IMR-90 (cell line): ENCODE results near the gene HS6ST2. TPM values are rescaled to one million over a fixed set of nuclear protein-coding genes. Genes with fewer than 3 reads are reported as not detected.
A peak's percentile ranks its signal among the peaks of the same experiment; 100 is the strongest.

Experiments used
- ATAC-seq: fragments of 200-7000 bp; cut with Tn5 transposase; 2 replicates; pipeline ENCODE4 v1.9.1; 2020; ENCODE audit warnings: low read depth, mild to moderate bottlenecking, moderate library complexity
- BruUV-seq: library from RNA; stranded (reverse); fragments of 400-500 nt; replicated peaks from 2 replicates; lab custom pipeline; 2021; lab: Mats Ljungman, UMichigan
- CTCF ChIA-PET: fragments of 300-600 bp; formaldehyde crosslinking; extraction: SDS; loops from one replicate; lab custom pipeline; 2021; ENCODE audit warnings: antibody characterized with exemption; lab: Yijun Ruan, JAX
- POLR2A ChIA-PET: fragments of 300-600 bp; sonication (Branson Sonifier 250); formaldehyde crosslinking; loops from one replicate; lab custom pipeline; 2022; ENCODE audit warnings: antibody characterized with exemption; ENCODE audit not compliant: unreplicated experiment; lab: Charles Lee
- DNase-seq: peaks from one replicate; pipeline ENCODE4 v3.0.0; 2013
- H2AFZ ChIP-seq: replicated peaks from 2 replicates; pipeline ENCODE3; 2013; ENCODE audit warnings: low read length, mild to moderate bottlenecking; ENCODE audit not compliant: poor library complexity
- H2AK5ac ChIP-seq: 2 replicates; pipeline ENCODE4 v1.6.1; 2013; ENCODE audit warnings: low read depth, low read length, inconsistent platforms
- H2AK9ac ChIP-seq: replicated peaks from 2 replicates; pipeline ENCODE3; 2013; ENCODE audit warnings: mild to moderate bottlenecking, low read depth, low read length, moderate library complexity; ENCODE audit not compliant: poor library complexity
- H2BK120ac ChIP-seq: 2 replicates; pipeline ENCODE4 v1.6.1; 2013; ENCODE audit warnings: low read depth, low read length, inconsistent platforms
- H2BK15ac ChIP-seq: 3 replicates; pipeline ENCODE4 v1.6.1; 2013; ENCODE audit warnings: low read depth, low read length, inconsistent platforms
- H2BK20ac ChIP-seq: 2 replicates; pipeline ENCODE4 v1.6.1; 2013; ENCODE audit warnings: low read depth, mild to moderate bottlenecking, inconsistent platforms, low read length, moderate library complexity
- H2BK5ac ChIP-seq: 2 replicates; pipeline ENCODE4 v1.6.1; 2013; ENCODE audit warnings: mild to moderate bottlenecking, low read depth, low read length, inconsistent platforms; ENCODE audit not compliant: poor library complexity, severe bottlenecking
- H3K14ac ChIP-seq: replicated peaks from 2 replicates; pipeline ENCODE4 v1.6.1; 2013; ENCODE audit warnings: low read depth, low read length, inconsistent platforms
- H3K18ac ChIP-seq: 2 replicates; pipeline ENCODE4 v1.6.1; 2013; ENCODE audit warnings: low read depth, low read length, control low read depth
- H3K23ac ChIP-seq: 2 replicates; pipeline ENCODE4 v1.6.1; 2013; ENCODE audit warnings: low read depth, low read length, inconsistent platforms
- H3K27ac ChIP-seq: 2 replicates; pipeline ENCODE4 v1.5.1; 2013; ENCODE audit warnings: mild to moderate bottlenecking, control low read depth, low read length; ENCODE audit not compliant: insufficient read depth
- H3K27me3 ChIP-seq: 2 replicates; pipeline ENCODE4 v1.6.1; 2013; ENCODE audit warnings: low read length; ENCODE audit not compliant: control insufficient read depth, insufficient read depth
- H3K36me3 ChIP-seq: 2 replicates; pipeline ENCODE4 v1.6.1; 2013; ENCODE audit warnings: low read length, mixed read lengths; ENCODE audit not compliant: control insufficient read depth, insufficient read depth
- H3K4ac ChIP-seq: 2 replicates; pipeline ENCODE4 v1.6.1; 2013; ENCODE audit warnings: low read depth, low read length, inconsistent platforms
- H3K4me1 ChIP-seq: 2 replicates; pipeline ENCODE4 v1.6.1; 2013; ENCODE audit warnings: low read length, mixed read lengths; ENCODE audit not compliant: control insufficient read depth, insufficient read depth
- H3K4me2 ChIP-seq: 2 replicates; pipeline ENCODE4 v1.6.1; 2013; ENCODE audit warnings: low read depth, mild to moderate bottlenecking, control low read depth, low read length, moderate library complexity
- H3K4me3 ChIP-seq: 2 replicates; pipeline ENCODE4 v1.5.1; 2013; ENCODE audit warnings: low read depth, mild to moderate bottlenecking, control low read depth, low read length, moderate library complexity; ENCODE audit not compliant: insufficient read depth
- H3K56ac ChIP-seq: 2 replicates; pipeline ENCODE4 v1.6.1; 2013; ENCODE audit warnings: low read length, inconsistent platforms; ENCODE audit not compliant: insufficient read depth; ENCODE audit errors: extremely low read depth
- H3K79me1 ChIP-seq, 2 experiments: 2 replicates each; pipeline ENCODE4 v1.6.1; 2013; ENCODE audit warnings: low read length in 2 of 2, inconsistent platforms in 1 of 2, low read depth in 1 of 2
- H3K9ac ChIP-seq: 2 replicates; pipeline ENCODE4 v1.6.1; 2013; ENCODE audit warnings: low read depth, low read length, control low read depth
- H3K9me1 ChIP-seq: 2 replicates; pipeline ENCODE4 v1.6.1; 2013; ENCODE audit warnings: low read length, inconsistent platforms; ENCODE audit not compliant: insufficient read depth
- H3K9me3 ChIP-seq: 2 replicates; pipeline ENCODE4 v1.6.1; 2013; ENCODE audit warnings: low read length; ENCODE audit not compliant: control insufficient read depth, insufficient read depth
- H4K20me1 ChIP-seq: 2 replicates; pipeline ENCODE4 v1.6.1; 2013; ENCODE audit warnings: low read length, inconsistent platforms; ENCODE audit not compliant: insufficient read depth
- H4K5ac ChIP-seq: 2 replicates; pipeline ENCODE4 v1.6.1; 2013; ENCODE audit warnings: mild to moderate bottlenecking, low read depth, low read length, control low read depth
- H4K8ac ChIP-seq, 2 experiments: 2 replicates each; pipeline ENCODE4 v1.6.1; 2013; ENCODE audit warnings: low read depth in 2 of 2, low read length in 2 of 2, control low read depth in 1 of 2, inconsistent platforms in 1 of 2
- H4K91ac ChIP-seq: 2 replicates; pipeline ENCODE4 v1.6.1; 2013; ENCODE audit warnings: low read depth, low read length, inconsistent platforms; ENCODE audit not compliant: insufficient read depth
- CTCF ChIP-seq: conservative IDR thresholded peaks from 2 replicates; pipeline ENCODE4 v1.5.1; 2012; ENCODE audit warnings: mild to moderate bottlenecking, low read depth, low read length, improper control_type of control experiment
- MAFK ChIP-seq: IDR thresholded peaks from 2 replicates; pipeline ENCODE4 v1.6.1; 2012; ENCODE audit warnings: low read depth, low read length, improper control_type of control experiment
- MAZ ChIP-seq: IDR thresholded peaks from 2 replicates; pipeline ENCODE4 v1.6.1; 2012; ENCODE audit warnings: low read depth, mild to moderate bottlenecking, low read length, improper control_type of control experiment, moderate library complexity, borderline replicate concordance
- NFE2L2 ChIP-seq: fragments of 150-350 bp; IDR thresholded peaks from 2 replicates; pipeline ENCODE4 v1.6.1; 2016; ENCODE audit warnings: low read depth, mild to moderate bottlenecking, low read length
- RAD21 ChIP-seq: IDR thresholded peaks from 2 replicates; pipeline ENCODE4 v1.6.1; 2012; ENCODE audit warnings: low read length, improper control_type of control experiment
- RCOR1 ChIP-seq: IDR thresholded peaks from 2 replicates; pipeline ENCODE4 v1.6.1; 2012; ENCODE audit warnings: mild to moderate bottlenecking, low read length, improper control_type of control experiment; ENCODE audit not compliant: insufficient replicate concordance
- WGBS, 2 experiments: methylation state at CpG; one replicate each; pipeline versions ENCODE4 v1.1.5 to v1.1.7; 2013; ENCODE audit warnings: missing lambda C conversion rate in 2 of 2; ENCODE audit not compliant: insufficient read length in 1 of 2; ENCODE audit errors: extremely low coverage in 2 of 2; 5-methylcytosine and 5-hydroxymethylcytosine counted together
- dilution Hi-C: fragments of 300-500 bp; cut with HindIII; formaldehyde crosslinking; loops from one replicate; pipeline ENCODE4 v1.14.3; 2018; ENCODE audit warnings: low sequenced_read_pairs; ENCODE audit not compliant: unreplicated experiment
- in situ Hi-C: fragments of 300-500 bp; cut with MboI; formaldehyde crosslinking; loops from 3 replicates; pipeline ENCODE4 v1.14.3; 2019; ENCODE audit warnings: low sequenced_read_pairs, inconsistent platforms, mixed read lengths
- intact Hi-C: fragments of 100-400 bp; cut with micrococcal nuclease; formaldehyde crosslinking; loops from 2 replicates; pipeline ENCODE4 v1.10.0; 2022
- polyA plus RNA-seq, 3 experiments: library from polyadenylated mRNA; depleted of rRNA; stranded (reverse); fragments of >200 nt; gene quantifications; 2 replicates each; pipeline ENCODE4 v1.2.3, GENCODE V29; 2012; ENCODE audit warnings: low replicate concordance in 1 of 3
- total RNA-seq: library from RNA; depleted of rRNA; stranded (reverse); fragments of >200 nt; gene quantifications from 2 replicates; pipeline ENCODE4 v1.2.3, GENCODE V29; 2012
- TF ChIP-seq, protein P1 (sequence below): fragments of 150-350 bp; IDR thresholded peaks from 2 replicates; pipeline ENCODE4 v1.6.1; 2017; ENCODE audit warnings: mild to moderate bottlenecking, antibody characterized with exemption, low read length, low read depth

HS6ST2 gene
- total and polyA plus RNA-seq, 2 of the 4 experiments (the other 2 are of a cell fraction) = not detected

DNA sequence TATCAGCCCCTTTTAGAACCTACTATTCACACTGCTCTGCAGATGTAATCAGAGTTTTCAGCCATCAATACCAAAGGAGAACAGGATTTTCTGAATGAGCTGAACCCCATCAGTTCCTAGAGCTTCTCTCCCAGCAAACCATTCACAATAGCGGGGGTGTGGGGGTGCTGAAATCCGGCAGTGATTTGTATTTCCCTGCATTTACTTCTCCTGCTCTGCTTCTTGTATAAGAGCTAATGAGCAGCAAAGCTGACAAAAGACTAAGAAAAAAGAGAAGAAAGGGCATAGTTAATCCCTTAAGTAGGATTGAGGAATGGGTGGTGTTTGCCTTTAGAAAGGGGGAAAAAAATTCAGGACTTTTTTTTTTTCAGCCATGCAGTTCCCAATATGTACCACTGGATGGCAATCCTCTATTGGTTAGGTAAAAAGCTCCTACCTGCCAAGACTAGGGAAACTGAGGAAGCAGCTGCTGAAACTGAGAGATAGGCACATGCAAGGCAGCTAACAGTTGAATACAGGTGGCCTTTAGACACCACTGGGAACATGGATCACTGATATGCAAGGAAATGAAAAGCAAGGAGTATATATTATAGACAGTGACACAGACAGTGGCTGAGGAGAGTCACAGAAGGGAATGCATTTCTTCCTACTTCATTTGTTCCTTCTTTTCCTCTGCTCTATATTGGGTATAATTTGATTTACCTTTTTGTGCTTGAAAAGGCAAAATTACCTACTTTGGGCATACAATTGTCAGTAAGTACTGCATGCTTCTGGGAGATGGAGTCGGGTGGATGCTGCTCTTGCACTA is 217.9 kb downstream of the HS6ST2 start:
- Histone ChIP-seq H3K4me1 (no peaks in the 10 kb centered on the region), H2BK15ac (no peak overlapping the region), H3K23ac (no peak overlapping the region), H3K4ac (no peak overlapping the region), H2BK120ac (no peak overlapping the region), H3K4me3 (no peak overlapping the region), H3K79me1 (no peaks in the 10 kb centered on the region), H2AK9ac (no peak overlapping the region), H3K36me3 (no peaks in the 10 kb centered on the region), H3K9me3 (no peaks in the 10 kb centered on the region), H3K4me2 (no peak overlapping the region), H3K18ac (no peak overlapping the region), H4K5ac (no peak overlapping the region), H2AK5ac (no peak overlapping the region), H3K56ac (no peak overlapping the region), H3K9me1 (no peaks in the 10 kb centered on the region), H4K20me1 (no peaks in the 10 kb centered on the region; the same call in 1 of the 2 replicates), H2BK20ac (no peak overlapping the region), H3K27me3 (peaks cover 7% of the 10 kb centered on the region), H3K9ac (no peak overlapping the region), H3K14ac (no peak overlapping the region), H4K91ac (no peak overlapping the region), H3K27ac (no peak overlapping the region), H4K8ac (no peak overlapping the region), H2BK5ac (no peak overlapping the region), H2AFZ (no peak overlapping the region)
- no peak for ATAC-seq
- POLR2A ChIA-PET = no interaction called here
- no peak for TF ChIP-seq MAZ
- no peak for TF ChIP-seq MAFK
- TF ChIP-seq, protein P1, sequence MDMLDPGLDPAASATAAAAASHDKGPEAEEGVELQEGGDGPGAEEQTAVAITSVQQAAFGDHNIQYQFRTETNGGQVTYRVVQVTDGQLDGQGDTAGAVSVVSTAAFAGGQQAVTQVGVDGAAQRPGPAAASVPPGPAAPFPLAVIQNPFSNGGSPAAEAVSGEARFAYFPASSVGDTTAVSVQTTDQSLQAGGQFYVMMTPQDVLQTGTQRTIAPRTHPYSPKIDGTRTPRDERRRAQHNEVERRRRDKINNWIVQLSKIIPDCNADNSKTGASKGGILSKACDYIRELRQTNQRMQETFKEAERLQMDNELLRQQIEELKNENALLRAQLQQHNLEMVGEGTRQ = no peak
- no peak for TF ChIP-seq NFE2L2
- 0 out of 2 replicates have a peak, but pooled peaks have one; percentile 12 for TF ChIP-seq RAD21
- TF ChIP-seq CTCF = peak; percentile 36
- TF ChIP-seq RCOR1 = no peak
- CTCF ChIA-PET = no interaction called here
- no peak for DNase-seq
- WGBS, 2 experiments = 40% methylated on average over 1 of the region's 3 CpGs; no CpG with 5 or more reads in 1 of the 2 experiments
- intact Hi-C loops (no loop called here), in situ Hi-C loops (no loop called here), dilution Hi-C loops (no loop called here)
- BruUV-seq = no TSS peak
